Bronchial epithelial cell (primary cell): ENCODE measurements around the gene MRPL1. TPM values are rescaled to one million over a fixed set of nuclear protein-coding genes. Genes with fewer than 3 reads are reported as not detected.
A peak's percentile ranks its signal among the peaks of the same experiment; 100 is the strongest.

Experiments used
- DNase-seq: peaks from one replicate; pipeline ENCODE4 v3.0.0-alpha.2; 2010; ENCODE audit warnings: low read depth
- FAIRE-seq: peaks from 2 replicates; lab custom pipeline; 2011; peaks lifted over from hg19 to GRCh38; lab: Jason Lieb, UNC
- H3K27me3 ChIP-seq: 2 replicates; pipeline ENCODE4 v1.5.1; 2011; ENCODE audit warnings: low read length; ENCODE audit not compliant: control insufficient read depth, insufficient read depth
- H3K36me3 ChIP-seq: 2 replicates; pipeline ENCODE4 v1.5.1; 2011; ENCODE audit warnings: low read length; ENCODE audit not compliant: control insufficient read depth, insufficient read depth
- H3K4me3 ChIP-seq: 2 replicates; pipeline ENCODE4 v1.5.1; 2011; ENCODE audit warnings: mild to moderate bottlenecking, low read depth, low read length, control low read depth
- CTCF ChIP-seq: IDR thresholded peaks from 2 replicates; pipeline ENCODE4 v1.5.1; 2011; ENCODE audit warnings: mild to moderate bottlenecking, moderate library complexity, low read length, control low read depth, inconsistent platforms; ENCODE audit not compliant: insufficient read depth, severe bottlenecking
- total RNA-seq: library from RNA; depleted of rRNA; stranded (reverse); fragments of >200 nt; gene quantifications from 2 replicates; pipeline ENCODE4 v1.2.1, GENCODE V29; 2014

The MRPL1 gene
- total RNA-seq, 1 donor from 2014 or later, result 24.7 TPM

GRCh38 chr4:77845400-77845799 lies 17.2 kb upstream of the MRPL1 start:
- FAIRE-seq (no peak), DNase-seq (no peak)
- TF ChIP-seq CTCF, result no peak
- H3K36me3 ChIP-seq, result no peaks in the 10 kb centered on the region
- H3K4me3 ChIP-seq, result no peak overlapping the region
- H3K27me3 ChIP-seq, result no peaks in the 10 kb centered on the region

GRCh38 chr4:77845929-77846328 lies 16.7 kb upstream of the MRPL1 start:
- FAIRE-seq (no peak), DNase-seq (no peak)
- no peak for TF ChIP-seq CTCF
- H3K27me3 ChIP-seq, result no peaks in the 10 kb centered on the region
- H3K36me3 ChIP-seq, result no peaks in the 10 kb centered on the region
- H3K4me3 ChIP-seq, result no peak overlapping the region

GRCh38 chr4:77848508-77848907 lies 14.1 kb upstream of the MRPL1 start:
- no peak for FAIRE-seq
- Histone ChIP-seq H3K4me3 (no peak overlapping the region), H3K27me3 (no peaks in the 10 kb centered on the region), H3K36me3 (no peaks in the 10 kb centered on the region)
- DNase-seq, result no peak
- no peak for TF ChIP-seq CTCF

GRCh38 chr4:77849278-77849965 lies 13.2 kb upstream of the MRPL1 start:
- Histone ChIP-seq H3K36me3 (no peaks in the 10 kb centered on the region), H3K27me3 (no peaks in the 10 kb centered on the region), H3K4me3 (no peak overlapping the region)
- peak; percentile 47 for DNase-seq
- no peak for TF ChIP-seq CTCF
- no peak for FAIRE-seq

GRCh38 chr4:77852892-77853495 lies 9.6 kb upstream of the MRPL1 start:
- Histone ChIP-seq H3K27me3 (no peaks in the 10 kb centered on the region), H3K36me3 (no peaks in the 10 kb centered on the region), H3K4me3 (no peak overlapping the region)
- TF ChIP-seq CTCF, result no peak
- DNase-seq (no peak), FAIRE-seq (peak; percentile 52)
